Raji (cell line): ENCODE data around the gene CCNQ.

Experiments
- POLR2A ChIP-seq: IDR thresholded peaks from 2 replicates; pipeline ENCODE4 v1.6.1; 2011; ENCODE audit warnings: low read depth, low read length, control low read depth; ENCODE audit not compliant: insufficient read depth

The CCNQ gene

GRCh38 chrX:153578889-153579288 lies 20.1 kb downstream of the CCNQ start:
- no peak for TF ChIP-seq POLR2A

GRCh38 chrX:153578200-153578835 lies 20.6 kb downstream of the CCNQ start:
- TF ChIP-seq POLR2A: no peak

GRCh38 chrX:153576961-153577360 lies 22.0 kb downstream of the CCNQ start:
- TF ChIP-seq POLR2A: no peak

GRCh38 chrX:153576239-153576870 lies 22.6 kb downstream of the CCNQ start:
- no peak for TF ChIP-seq POLR2A

- TF ChIP-seq POLR2A: no peak
Observed at GRCh38 chrX:153573984-153574383, 25.0 kb downstream of the CCNQ start.

GRCh38 chrX:153572601-153573000 lies 26.3 kb downstream of the CCNQ start:
- no peak for TF ChIP-seq POLR2A

- TF ChIP-seq POLR2A: no peak
Observed at GRCh38 chrX:153571534-153571908, 27.4 kb downstream of the CCNQ start.

- TF ChIP-seq POLR2A: no peak
Observed at GRCh38 chrX:153569475-153569874, 29.5 kb downstream of the CCNQ start.

- no peak for TF ChIP-seq POLR2A
Observed at GRCh38 chrX:153568451-153569011, 30.4 kb downstream of the CCNQ start.

- TF ChIP-seq POLR2A: no peak
Observed at GRCh38 chrX:153565996-153566580, 32.9 kb downstream of the CCNQ start.

GRCh38 chrX:153564047-153564606 lies 34.8 kb downstream of the CCNQ start:
- no peak for TF ChIP-seq POLR2A

- TF ChIP-seq POLR2A: no peak
Observed at GRCh38 chrX:153562546-153562945, 36.4 kb downstream of the CCNQ start.

GRCh38 chrX:153561337-153561736 lies 37.6 kb downstream of the CCNQ start:
- no peak for TF ChIP-seq POLR2A

GRCh38 chrX:153560466-153560865 lies 38.5 kb downstream of the CCNQ start:
- TF ChIP-seq POLR2A: no peak

GRCh38 chrX:153560000-153560399 lies 38.9 kb downstream of the CCNQ start:
- TF ChIP-seq POLR2A: no peak

GRCh38 chrX:153557618-153558355 lies 41.2 kb downstream of the CCNQ start:
- no peak for TF ChIP-seq POLR2A

- TF ChIP-seq POLR2A: no peak
Observed at GRCh38 chrX:153556767-153557166, 42.2 kb downstream of the CCNQ start.
